ENCODE measurements around the gene ADCY4. TPM values are rescaled to one million over a fixed set of nuclear protein-coding genes. Genes with fewer than 3 reads are reported as not detected.
A peak's percentile ranks its signal among the peaks of the same experiment; 100 is the strongest.

The ADCY4 gene
- total RNA-seq, 4 donors from 2014 or later: 6.7 to 22.8 (median 16.5) TPM

GRCh38 chr14:24271134-24271833 lies 63.6 kb downstream of the ADCY4 start, which contains the start of gene RABGGTA:
TSS of gene RABGGTA (minus strand) at chr14:24271597. CDS start at chr14:24271115, 482 bp downstream.
- WGBS, 2 donors: 0 to 1% methylated on average over 23 to 33 of the region's 61 CpGs
- peak; percentile 67 to 96 for DNase-seq (ENCODE audit: low spot score in 2 of 2)
- peak within 1 kb of the TSS; percentile 87 for H3K4me3 ChIP-seq (ENCODE audit: low read depth, poor library complexity, severe bottlenecking)
- intact Hi-C loops (cut with DNase I; ENCODE audit: low total_unique reads): no loop called here
- peak in 1 of 3 donors; percentile 58 for TF ChIP-seq CTCF (IDR thresholded peaks at IDR 0.05)
- no peak for TF ChIP-seq POLR2A (IDR thresholded peaks at IDR 0.05)

- TF ChIP-seq CTCF (IDR thresholded peaks at IDR 0.05): no peak
- no peak for TF ChIP-seq POLR2A (IDR thresholded peaks at IDR 0.05)
- intact Hi-C loops (cut with DNase I; ENCODE audit: low total_unique reads): no loop called here
- peak overlapping the region; percentile 87 for H3K4me3 ChIP-seq (ENCODE audit: low read depth, poor library complexity, severe bottlenecking)
- 9 to 11% methylated on average over 13 of the region's 13 CpGs for WGBS, 2 donors
- no peak for DNase-seq (ENCODE audit: low spot score in 2 of 2)
These were observed 64.2 kb downstream of the ADCY4 start for GRCh38 chr14:24270537-24271133.

DNA sequence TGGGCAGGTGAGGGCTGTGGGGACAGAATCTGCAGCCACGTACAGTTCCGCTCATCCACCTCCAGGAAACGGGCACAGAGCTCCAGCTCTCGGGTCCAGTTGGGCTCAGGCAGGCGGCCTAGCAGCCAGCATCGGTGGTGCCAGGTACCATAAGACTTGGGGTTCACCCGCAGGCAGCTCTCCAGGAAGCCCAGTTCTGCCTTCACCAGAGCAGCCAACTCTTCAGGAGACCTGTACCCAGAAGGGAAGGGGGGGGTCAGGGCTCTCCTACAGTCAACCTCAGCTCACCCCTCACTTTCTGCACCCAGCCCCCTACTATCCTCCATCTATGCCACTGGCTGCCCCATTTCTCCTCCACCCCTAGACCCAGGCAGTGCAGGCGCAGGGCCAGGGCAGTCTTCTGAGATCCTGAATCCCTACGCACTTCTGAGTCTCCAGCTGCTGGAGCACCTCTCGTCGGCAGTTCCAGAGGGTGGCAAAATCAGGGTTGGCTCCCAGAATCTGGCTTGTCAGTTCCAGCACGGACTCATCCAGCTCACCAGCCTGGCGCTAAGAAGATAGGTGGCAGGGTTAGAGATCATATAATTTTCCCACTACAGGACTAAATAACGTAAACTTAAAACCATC lies 64.8 kb downstream of the ADCY4 start:
- no peak for DNase-seq (ENCODE audit: low spot score in 2 of 2)
- no peak overlapping the region for H3K4me3 ChIP-seq (ENCODE audit: low read depth, poor library complexity, severe bottlenecking)
- no peak for TF ChIP-seq POLR2A (IDR thresholded peaks at IDR 0.05)
- no peak for TF ChIP-seq CTCF (IDR thresholded peaks at IDR 0.05)
- WGBS, 2 donors: 94% methylated on average over 14 of the region's 14 CpGs
- intact Hi-C loops (cut with DNase I; ENCODE audit: low total_unique reads): no loop called here

DNA sequence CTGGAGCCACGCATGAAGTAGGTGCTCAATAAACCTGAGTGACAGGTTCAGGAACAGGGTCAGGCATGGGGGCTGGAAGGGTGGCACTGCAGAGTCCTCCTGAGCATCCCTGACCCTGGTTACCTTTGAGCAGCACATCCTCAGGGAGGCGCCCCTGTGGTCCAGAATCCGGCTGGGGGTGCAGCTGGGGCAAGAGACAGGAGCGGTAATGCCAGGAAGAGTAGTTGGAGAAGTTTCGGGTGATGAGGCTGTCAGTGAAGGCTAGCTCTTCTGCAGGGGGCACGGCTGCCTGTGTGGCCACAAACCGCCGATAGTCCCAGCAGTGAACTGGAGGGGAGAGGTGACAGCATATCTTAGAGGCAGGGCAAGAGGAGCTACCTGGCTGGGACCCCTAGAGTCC lies 65.5 kb downstream of the ADCY4 start:
- H3K4me3 ChIP-seq (ENCODE audit: low read depth, poor library complexity, severe bottlenecking): no peak overlapping the region
- WGBS, 2 donors: 88 to 91% methylated on average over 8 of the region's 8 CpGs
- intact Hi-C loops (cut with DNase I; ENCODE audit: low total_unique reads): no loop called here
- TF ChIP-seq CTCF (IDR thresholded peaks at IDR 0.05) (no peak), POLR2A (IDR thresholded peaks at IDR 0.05) (no peak)
- no peak for DNase-seq (ENCODE audit: low spot score in 2 of 2)

Other genes with a start within 250 kb of the ADCY4 start
- gene PCK2, start 240.8 kb downstream of the ADCY4 start, total RNA-seq: 10 to 100 TPM; 15.4 to 29.0 (median 21.0) TPM
- gene DCAF11, start 220.3 kb downstream of the ADCY4 start, total RNA-seq: 100 to 1,000 TPM in 1 of 4 donors, 10 to 100 TPM in 3; 53.3 to 134 (median 64.3) TPM
- 1 to 10 TPM in 2 of 4 donors, under 1 TPM in 1, not detected in 1; 0.52 to 2.4 (median 2.2) TPM for gene NRL, start 220.1 kb downstream of the ADCY4 start, total RNA-seq
- gene FITM1, start 204.4 kb downstream of the ADCY4 start, total RNA-seq: 1 to 10 TPM in 2 of 4 donors, under 1 TPM in 1, not detected in 1; 0.61 to 1.3 (median 1.0) TPM
- gene PSME1, start 198.9 kb downstream of the ADCY4 start, total RNA-seq: 100 to 1,000 TPM in 3 of 4 donors, 10 to 100 TPM in 1; 81.3 to 125 (median 114) TPM
- gene EMC9, start 193.5 kb downstream of the ADCY4 start, total RNA-seq: 10 to 100 TPM; 13.3 to 21.8 (median 20.6) TPM
- gene PSME2, start 188.5 kb downstream of the ADCY4 start, total RNA-seq: 10 to 100 TPM; 23.2 to 50.2 (median 31.2) TPM
- gene RNF31, start 187.6 kb downstream of the ADCY4 start, total RNA-seq: 10 to 100 TPM; 53.1 to 98.6 (median 77.3) TPM
- 10 to 100 TPM; 36.1 to 54.1 (median 44.2) TPM for gene IRF9, start 173.8 kb downstream of the ADCY4 start, total RNA-seq
- gene REC8, start 163.0 kb downstream of the ADCY4 start, total RNA-seq: 1 to 10 TPM; 1.2 to 7.1 (median 2.4) TPM
- 10 to 100 TPM; 25.1 to 40.0 (median 32.6) TPM for gene IPO4, start 146.3 kb downstream of the ADCY4 start, total RNA-seq
- gene TM9SF1, start 139.6 kb downstream of the ADCY4 start, total RNA-seq: 10 to 100 TPM; 44.6 to 64.4 (median 52.9) TPM
- gene TSSK4, start 129.4 kb downstream of the ADCY4 start, total RNA-seq: not detected
- 10 to 100 TPM; 50.3 to 99.6 (median 68.1) TPM for gene CHMP4A, start 121.6 kb downstream of the ADCY4 start, total RNA-seq
- gene MDP1, start 119.0 kb downstream of the ADCY4 start, total RNA-seq: 10 to 100 TPM in 3 of 4 donors, 1 to 10 TPM in 1; 9.7 to 12.2 (median 10.7) TPM
- 100 to 1,000 TPM in 3 of 4 donors, 10 to 100 TPM in 1; 68.0 to 153 (median 107) TPM for gene NEDD8, start 102.7 kb downstream of the ADCY4 start, total RNA-seq
- 10 to 100 TPM; 39.0 to 57.2 (median 49.0) TPM for gene GMPR2, start 102.1 kb downstream of the ADCY4 start, total RNA-seq
- gene TINF2, start 92.4 kb downstream of the ADCY4 start, total RNA-seq: 10 to 100 TPM; 52.5 to 70.9 (median 60.0) TPM
- gene TGM1, start 71.9 kb downstream of the ADCY4 start, total RNA-seq: 100 to 1,000 TPM; 160 to 283 (median 235) TPM
- gene RABGGTA, start 63.5 kb downstream of the ADCY4 start, total RNA-seq: 10 to 100 TPM; 35.5 to 69.4 (median 44.7) TPM
- 100 to 1,000 TPM in 1 of 4 donors, 10 to 100 TPM in 3; 55.0 to 112 (median 90.6) TPM for gene DHRS1, start 35.3 kb downstream of the ADCY4 start, total RNA-seq
- gene NOP9, start 35.2 kb downstream of the ADCY4 start, total RNA-seq: 10 to 100 TPM; 13.8 to 20.4 (median 17.6) TPM
- gene CIDEB, start 27.1 kb downstream of the ADCY4 start, total RNA-seq: 10 to 100 TPM; 10.6 to 29.8 (median 25.1) TPM
- 100 to 1,000 TPM in 3 of 4 donors, 10 to 100 TPM in 1; 88.1 to 173 (median 147) TPM for gene LTB4R2, start 24.9 kb downstream of the ADCY4 start, total RNA-seq
- gene LTB4R, start 23.6 kb downstream of the ADCY4 start, total RNA-seq: 100 to 1,000 TPM in 1 of 4 donors, 10 to 100 TPM in 3; 58.9 to 118 (median 70.9) TPM
- gene RIPK3, start 4.9 kb upstream of the ADCY4 start, total RNA-seq: 10 to 100 TPM in 1 of 4 donors, 1 to 10 TPM in 3; 6.3 to 18.0 (median 7.2) TPM
- gene NFATC4, start 33.1 kb upstream of the ADCY4 start, total RNA-seq: 10 to 100 TPM in 3 of 4 donors, 1 to 10 TPM in 1; 8.3 to 26.1 (median 14.0) TPM
- gene NYNRIN, start 63.9 kb upstream of the ADCY4 start, total RNA-seq: 10 to 100 TPM; 17.7 to 37.8 (median 23.5) TPM
- gene CBLN3, start 94.6 kb upstream of the ADCY4 start, total RNA-seq: 1 to 10 TPM in 2 of 4 donors, under 1 TPM in 2; 0.76 to 1.4 (median 1.1) TPM
- gene KHNYN, start 94.9 kb upstream of the ADCY4 start, total RNA-seq: 100 to 1,000 TPM in 1 of 4 donors, 10 to 100 TPM in 3; 66.0 to 147 (median 90.6) TPM
- gene SDR39U1, start 107.7 kb upstream of the ADCY4 start, total RNA-seq: 10 to 100 TPM; 21.0 to 39.1 (median 30.2) TPM
- gene CMA1, start 173.2 kb upstream of the ADCY4 start, total RNA-seq: 1 to 10 TPM in 2 of 4 donors, under 1 TPM in 1, not detected in 1; 0.63 to 2.2 (median 1.2) TPM
- gene CTSG, start 241.2 kb upstream of the ADCY4 start, total RNA-seq: 10 to 100 TPM in 1 of 4 donors, 1 to 10 TPM in 1, under 1 TPM in 2; 0.27 to 10.5 (median 1.5) TPM